IMR-90 (cell line): ENCODE results near the gene TOX3. TPM values are rescaled to one million over a fixed set of nuclear protein-coding genes. Genes with fewer than 3 reads are reported as not detected.

Experiments
- ATAC-seq: fragments of 200-7000 bp; cut with Tn5 transposase; 2 replicates; pipeline ENCODE4 v1.9.1; 2020; ENCODE audit warnings: low read depth, mild to moderate bottlenecking, moderate library complexity
- BruUV-seq: library from RNA; stranded (reverse); fragments of 400-500 nt; replicated peaks from 2 replicates; lab custom pipeline; 2021; lab: Mats Ljungman, UMichigan
- CTCF ChIA-PET: fragments of 300-600 bp; formaldehyde crosslinking; extraction: SDS; loops from one replicate; lab custom pipeline; 2021; ENCODE audit warnings: antibody characterized with exemption; lab: Yijun Ruan, JAX
- POLR2A ChIA-PET: fragments of 300-600 bp; sonication (Branson Sonifier 250); formaldehyde crosslinking; loops from one replicate; lab custom pipeline; 2022; ENCODE audit warnings: antibody characterized with exemption; ENCODE audit not compliant: unreplicated experiment; lab: Charles Lee
- DNase-seq: peaks from one replicate; pipeline ENCODE4 v3.0.0; 2013
- H2AFZ ChIP-seq: replicated peaks from 2 replicates; pipeline ENCODE3; 2013; ENCODE audit warnings: low read length, mild to moderate bottlenecking; ENCODE audit not compliant: poor library complexity
- H2AK5ac ChIP-seq: 2 replicates; pipeline ENCODE4 v1.6.1; 2013; ENCODE audit warnings: low read depth, low read length, inconsistent platforms
- H2AK9ac ChIP-seq: replicated peaks from 2 replicates; pipeline ENCODE3; 2013; ENCODE audit warnings: mild to moderate bottlenecking, low read depth, low read length, moderate library complexity; ENCODE audit not compliant: poor library complexity
- H2BK120ac ChIP-seq: 2 replicates; pipeline ENCODE4 v1.6.1; 2013; ENCODE audit warnings: low read depth, low read length, inconsistent platforms
- H2BK15ac ChIP-seq: 3 replicates; pipeline ENCODE4 v1.6.1; 2013; ENCODE audit warnings: low read depth, low read length, inconsistent platforms
- H2BK20ac ChIP-seq: 2 replicates; pipeline ENCODE4 v1.6.1; 2013; ENCODE audit warnings: low read depth, mild to moderate bottlenecking, inconsistent platforms, low read length, moderate library complexity
- H2BK5ac ChIP-seq: 2 replicates; pipeline ENCODE4 v1.6.1; 2013; ENCODE audit warnings: mild to moderate bottlenecking, low read depth, low read length, inconsistent platforms; ENCODE audit not compliant: poor library complexity, severe bottlenecking
- H3K14ac ChIP-seq: replicated peaks from 2 replicates; pipeline ENCODE4 v1.6.1; 2013; ENCODE audit warnings: low read depth, low read length, inconsistent platforms
- H3K18ac ChIP-seq: 2 replicates; pipeline ENCODE4 v1.6.1; 2013; ENCODE audit warnings: low read depth, low read length, control low read depth
- H3K23ac ChIP-seq: 2 replicates; pipeline ENCODE4 v1.6.1; 2013; ENCODE audit warnings: low read depth, low read length, inconsistent platforms
- H3K27ac ChIP-seq: 2 replicates; pipeline ENCODE4 v1.5.1; 2013; ENCODE audit warnings: mild to moderate bottlenecking, control low read depth, low read length; ENCODE audit not compliant: insufficient read depth
- H3K27me3 ChIP-seq: 2 replicates; pipeline ENCODE4 v1.6.1; 2013; ENCODE audit warnings: low read length; ENCODE audit not compliant: control insufficient read depth, insufficient read depth
- H3K36me3 ChIP-seq: 2 replicates; pipeline ENCODE4 v1.6.1; 2013; ENCODE audit warnings: low read length, mixed read lengths; ENCODE audit not compliant: control insufficient read depth, insufficient read depth
- H3K4ac ChIP-seq: 2 replicates; pipeline ENCODE4 v1.6.1; 2013; ENCODE audit warnings: low read depth, low read length, inconsistent platforms
- H3K4me1 ChIP-seq: 2 replicates; pipeline ENCODE4 v1.6.1; 2013; ENCODE audit warnings: low read length, mixed read lengths; ENCODE audit not compliant: control insufficient read depth, insufficient read depth
- H3K4me2 ChIP-seq: 2 replicates; pipeline ENCODE4 v1.6.1; 2013; ENCODE audit warnings: low read depth, mild to moderate bottlenecking, control low read depth, low read length, moderate library complexity
- H3K4me3 ChIP-seq: 2 replicates; pipeline ENCODE4 v1.5.1; 2013; ENCODE audit warnings: low read depth, mild to moderate bottlenecking, control low read depth, low read length, moderate library complexity; ENCODE audit not compliant: insufficient read depth
- H3K56ac ChIP-seq: 2 replicates; pipeline ENCODE4 v1.6.1; 2013; ENCODE audit warnings: low read length, inconsistent platforms; ENCODE audit not compliant: insufficient read depth; ENCODE audit errors: extremely low read depth
- H3K79me1 ChIP-seq, 2 experiments: 2 replicates each; pipeline ENCODE4 v1.6.1; 2013; ENCODE audit warnings: low read length in 2 of 2, inconsistent platforms in 1 of 2, low read depth in 1 of 2
- H3K9ac ChIP-seq: 2 replicates; pipeline ENCODE4 v1.6.1; 2013; ENCODE audit warnings: low read depth, low read length, control low read depth
- H3K9me1 ChIP-seq: 2 replicates; pipeline ENCODE4 v1.6.1; 2013; ENCODE audit warnings: low read length, inconsistent platforms; ENCODE audit not compliant: insufficient read depth
- H3K9me3 ChIP-seq: 2 replicates; pipeline ENCODE4 v1.6.1; 2013; ENCODE audit warnings: low read length; ENCODE audit not compliant: control insufficient read depth, insufficient read depth
- H4K20me1 ChIP-seq: 2 replicates; pipeline ENCODE4 v1.6.1; 2013; ENCODE audit warnings: low read length, inconsistent platforms; ENCODE audit not compliant: insufficient read depth
- H4K5ac ChIP-seq: 2 replicates; pipeline ENCODE4 v1.6.1; 2013; ENCODE audit warnings: mild to moderate bottlenecking, low read depth, low read length, control low read depth
- H4K8ac ChIP-seq, 2 experiments: 2 replicates each; pipeline ENCODE4 v1.6.1; 2013; ENCODE audit warnings: low read depth in 2 of 2, low read length in 2 of 2, control low read depth in 1 of 2, inconsistent platforms in 1 of 2
- H4K91ac ChIP-seq: 2 replicates; pipeline ENCODE4 v1.6.1; 2013; ENCODE audit warnings: low read depth, low read length, inconsistent platforms; ENCODE audit not compliant: insufficient read depth
- BHLHE40 ChIP-seq: fragments of 150-350 bp; IDR thresholded peaks from 2 replicates; pipeline ENCODE4 v1.6.1; 2016; ENCODE audit warnings: mild to moderate bottlenecking, low read depth, low read length
- CEBPB ChIP-seq: IDR thresholded peaks from 2 replicates; pipeline ENCODE4 v1.6.1; 2012; ENCODE audit warnings: low read depth, low read length, improper control_type of control experiment
- ELK1 ChIP-seq: fragments of 150-350 bp; IDR thresholded peaks from 2 replicates; pipeline ENCODE4 v1.6.1; 2016; ENCODE audit warnings: low read depth, mild to moderate bottlenecking, low read length, moderate library complexity, borderline replicate concordance
- FOS ChIP-seq: fragments of 150-350 bp; IDR thresholded peaks from 2 replicates; pipeline ENCODE4 v1.6.1; 2016; ENCODE audit warnings: low read depth, low read length
- MXI1 ChIP-seq: IDR thresholded peaks from 2 replicates; pipeline ENCODE4 v1.6.1; 2012; ENCODE audit warnings: low read depth, mild to moderate bottlenecking, low read length, moderate library complexity, borderline replicate concordance
- NFE2L2 ChIP-seq: fragments of 150-350 bp; IDR thresholded peaks from 2 replicates; pipeline ENCODE4 v1.6.1; 2016; ENCODE audit warnings: low read depth, mild to moderate bottlenecking, low read length
- WGBS, 2 experiments: methylation state at CpG; one replicate each; pipeline versions ENCODE4 v1.1.5 to v1.1.7; 2013; ENCODE audit warnings: missing lambda C conversion rate in 2 of 2; ENCODE audit not compliant: insufficient read length in 1 of 2; ENCODE audit errors: extremely low coverage in 2 of 2; 5-methylcytosine and 5-hydroxymethylcytosine counted together
- dilution Hi-C: fragments of 300-500 bp; cut with HindIII; formaldehyde crosslinking; loops from one replicate; pipeline ENCODE4 v1.14.3; 2018; ENCODE audit warnings: low sequenced_read_pairs; ENCODE audit not compliant: unreplicated experiment
- in situ Hi-C: fragments of 300-500 bp; cut with MboI; formaldehyde crosslinking; loops from 3 replicates; pipeline ENCODE4 v1.14.3; 2019; ENCODE audit warnings: low sequenced_read_pairs, inconsistent platforms, mixed read lengths
- intact Hi-C: fragments of 100-400 bp; cut with micrococcal nuclease; formaldehyde crosslinking; loops from 2 replicates; pipeline ENCODE4 v1.10.0; 2022
- polyA plus RNA-seq, 3 experiments: library from polyadenylated mRNA; depleted of rRNA; stranded (reverse); fragments of >200 nt; gene quantifications; 2 replicates each; pipeline ENCODE4 v1.2.3, GENCODE V29; 2012; ENCODE audit warnings: low replicate concordance in 1 of 3
- total RNA-seq: library from RNA; depleted of rRNA; stranded (reverse); fragments of >200 nt; gene quantifications from 2 replicates; pipeline ENCODE4 v1.2.3, GENCODE V29; 2012
- TF ChIP-seq, protein P1 (sequence below): conservative IDR thresholded peaks from 2 replicates; pipeline ENCODE4 v1.5.1; 2012; ENCODE audit warnings: mild to moderate bottlenecking, low read depth, low read length, improper control_type of control experiment

TOX3 gene
- total and polyA plus RNA-seq, 2 of the 4 experiments (the other 2 are of a cell fraction), result not detected

DNA sequence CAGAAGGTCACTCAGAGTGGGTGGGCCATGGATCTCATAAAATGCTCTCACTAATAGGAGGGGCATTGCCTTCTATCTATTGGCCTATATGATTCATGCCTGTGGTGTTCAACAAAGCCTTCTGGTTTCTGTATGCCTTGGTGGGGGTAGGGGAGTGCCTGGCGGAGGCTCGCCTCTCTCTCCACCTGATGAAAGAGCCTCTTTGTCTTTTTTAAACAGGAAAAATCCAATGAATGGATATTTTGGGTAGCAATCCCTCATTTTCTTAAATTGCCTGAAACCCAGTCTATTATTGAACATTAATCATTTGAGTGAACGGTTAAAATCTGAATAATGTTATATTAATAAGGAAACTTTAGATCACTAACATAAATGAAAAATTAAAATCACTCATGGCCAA lies 90.6 kb downstream of the TOX3 start:
- Histone ChIP-seq H4K5ac (no peak overlapping the region), H3K56ac (no peak overlapping the region), H2BK20ac (no peak overlapping the region), H3K27ac (no peak overlapping the region), H3K23ac (no peak overlapping the region), H3K4me1 (no peaks in the 10 kb centered on the region), H2BK5ac (no peak overlapping the region), H3K9me3 (peaks cover 4% of the 10 kb centered on the region), H3K4me3 (no peak overlapping the region), H2BK15ac (no peak overlapping the region), H3K4ac (no peak overlapping the region), H4K8ac (no peak overlapping the region), H3K79me1 (no peaks in the 10 kb centered on the region), H3K27me3 (no peaks in the 10 kb centered on the region), H3K4me2 (no peak overlapping the region), H2AK9ac (no peak overlapping the region), H2AFZ (no peak overlapping the region), H4K91ac (no peak overlapping the region), H2AK5ac (no peak overlapping the region), H3K9ac (no peak overlapping the region), H3K14ac (no peak overlapping the region), H3K9me1 (no peaks in the 10 kb centered on the region), H3K18ac (no peak overlapping the region), H4K20me1 (no peaks in the 10 kb centered on the region), H2BK120ac (no peak overlapping the region), H3K36me3 (no peaks in the 10 kb centered on the region)
- DNase-seq (no peak), ATAC-seq (no peak)
- no CpG with 5 or more reads among the region's 3 CpGs for WGBS, 2 experiments
- no peak for TF ChIP-seq FOS
- no peak for TF ChIP-seq CEBPB
- no peak for TF ChIP-seq BHLHE40
- TF ChIP-seq, protein P1, sequence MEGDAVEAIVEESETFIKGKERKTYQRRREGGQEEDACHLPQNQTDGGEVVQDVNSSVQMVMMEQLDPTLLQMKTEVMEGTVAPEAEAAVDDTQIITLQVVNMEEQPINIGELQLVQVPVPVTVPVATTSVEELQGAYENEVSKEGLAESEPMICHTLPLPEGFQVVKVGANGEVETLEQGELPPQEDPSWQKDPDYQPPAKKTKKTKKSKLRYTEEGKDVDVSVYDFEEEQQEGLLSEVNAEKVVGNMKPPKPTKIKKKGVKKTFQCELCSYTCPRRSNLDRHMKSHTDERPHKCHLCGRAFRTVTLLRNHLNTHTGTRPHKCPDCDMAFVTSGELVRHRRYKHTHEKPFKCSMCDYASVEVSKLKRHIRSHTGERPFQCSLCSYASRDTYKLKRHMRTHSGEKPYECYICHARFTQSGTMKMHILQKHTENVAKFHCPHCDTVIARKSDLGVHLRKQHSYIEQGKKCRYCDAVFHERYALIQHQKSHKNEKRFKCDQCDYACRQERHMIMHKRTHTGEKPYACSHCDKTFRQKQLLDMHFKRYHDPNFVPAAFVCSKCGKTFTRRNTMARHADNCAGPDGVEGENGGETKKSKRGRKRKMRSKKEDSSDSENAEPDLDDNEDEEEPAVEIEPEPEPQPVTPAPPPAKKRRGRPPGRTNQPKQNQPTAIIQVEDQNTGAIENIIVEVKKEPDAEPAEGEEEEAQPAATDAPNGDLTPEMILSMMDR, result no peak
- no peak for TF ChIP-seq MXI1
- no peak for TF ChIP-seq NFE2L2
- no peak for TF ChIP-seq ELK1
- dilution Hi-C loops, result no loop called here
- POLR2A ChIA-PET, result no interaction called here
- CTCF ChIA-PET, result no interaction called here
- no TSS peak for BruUV-seq
- intact Hi-C loops, result no loop called here
- in situ Hi-C loops, result no loop called here
